CD4-positive, alpha-beta T cell (primary cell): ENCODE results near the gene TSPAN18. TPM values are rescaled to one million over a fixed set of nuclear protein-coding genes. Genes with fewer than 3 reads are reported as not detected.

Source experiments
- ATAC-seq: fragments of 200-7000 bp; cut with Tn5 transposase; one replicate; pipeline ENCODE4 v1.10.0; 2022; ENCODE audit warnings: mild to moderate bottlenecking; ENCODE audit not compliant: poor library complexity
- CTCF ChIA-PET: fragments of 350-600 bp; sonication (Branson Sonifier 250); formaldehyde crosslinking; loops from one replicate; lab custom pipeline; 2021; ENCODE audit warnings: antibody characterized with exemption, inconsistent platforms; lab: Charles Lee
- POLR2A ChIA-PET: fragments of 350-600 bp; sonication (Branson Sonifier 250); formaldehyde crosslinking; loops from one replicate; lab custom pipeline; 2021; ENCODE audit warnings: antibody characterized with exemption, inconsistent platforms; lab: Charles Lee
- DNase-seq, 14 experiments: peaks; one replicate each; pipeline ENCODE4 v3.0.0-alpha.2; 2013 to 2020; ENCODE audit warnings: mixed read lengths in 2 of 14
- H3K27ac ChIP-seq, 2 donors: one replicate each; pipeline versions ENCODE4 v1.5.1 to v1.7.0; 2013; ENCODE audit warnings: low read length in 2 of 2, low read depth in 1 of 2, mild to moderate bottlenecking in 1 of 2
- H3K27me3 ChIP-seq, 2 experiments: 1 replicate in 1 of 2; 2 replicates in 1 of 2; pipeline versions ENCODE4 v1.6.1 to v1.7.0; 2013; ENCODE audit warnings: low read length in 2 of 2, control low read depth in 1 of 2, mild to moderate bottlenecking in 1 of 2, moderate library complexity in 1 of 2; ENCODE audit not compliant: insufficient read depth in 2 of 2, control insufficient read depth in 1 of 2
- H3K36me3 ChIP-seq: one replicate; pipeline ENCODE4 v1.6.1; 2013; ENCODE audit warnings: low read length, control low read depth; ENCODE audit not compliant: insufficient read depth
- H3K4me1 ChIP-seq: one replicate; pipeline ENCODE4 v1.6.1; 2013; ENCODE audit warnings: low read length, control low read depth; ENCODE audit not compliant: insufficient read depth
- H3K4me3 ChIP-seq: one replicate; pipeline ENCODE4 v1.5.1; 2013; ENCODE audit warnings: mild to moderate bottlenecking, low read length, moderate library complexity
- H3K9me3 ChIP-seq, 2 experiments: 1 replicate in 1 of 2; 2 replicates in 1 of 2; pipeline versions ENCODE4 v1.6.1 to v1.7.0; 2013; ENCODE audit warnings: low read length in 2 of 2, mild to moderate bottlenecking in 2 of 2, control low read depth in 1 of 2, moderate library complexity in 1 of 2; ENCODE audit not compliant: control insufficient read depth in 1 of 2, insufficient read depth in 1 of 2
- H3K27ac Mint-ChIP-seq: one replicate; pipeline ENCODE4 v1.8.0; 2020; ENCODE audit warnings: mixed read lengths
- H3K27me3 Mint-ChIP-seq: one replicate; pipeline ENCODE4 v1.8.0; 2021; ENCODE audit warnings: mixed read lengths
- H3K36me3 Mint-ChIP-seq: one replicate; pipeline ENCODE4 v1.8.0; 2021; ENCODE audit warnings: low read depth, mixed read lengths
- H3K4me1 Mint-ChIP-seq: one replicate; pipeline ENCODE4 v1.8.0; 2021; ENCODE audit warnings: low read depth, mixed read lengths
- H3K4me3 Mint-ChIP-seq: one replicate; pipeline ENCODE4 v1.8.0; 2020; ENCODE audit warnings: mild to moderate bottlenecking, mixed read lengths
- H3K9me3 Mint-ChIP-seq: one replicate; pipeline ENCODE4 v1.8.0; 2020; ENCODE audit warnings: mixed read lengths
- CTCF ChIP-seq: fragments of 200-600 bp; IDR thresholded peaks from one replicate; pipeline ENCODE4 v1.8.0; 2022; ENCODE audit warnings: antibody characterized with exemption, mild to moderate bottlenecking
- intact Hi-C, 2 experiments: fragments of 100-400 bp; cut with DNase I in 1 of 2; cut with micrococcal nuclease in 1 of 2; formaldehyde crosslinking; loops; one replicate each; pipeline versions ENCODE4 v1.15.1 to v1.9.0; 2023 to 2025; cut with DNase I, micrococcal nuclease
- total RNA-seq, 174 experiments: library from RNA in 2 of 174; stranded (reverse) in 2 of 174; gene quantifications; one replicate each; pipeline ENCODE4 v1.2.3 and lab custom pipeline; 2021 to 2026

TSPAN18 gene
- total RNA-seq, 2 experiments from 2014 or later, result 23.0 to 25.3 TPM

GRCh38 chr11:44709281-44709562, 17.5 kb upstream of the TSPAN18 start:
- ChIA-PET POLR2A (no interaction called here), CTCF (no interaction called here)
- Histone ChIP-seq H3K4me3 (no peak overlapping the region), H3K27me3 (peaks cover 0 to 2% of the 10 kb centered on the region in 2 experiments), H3K9me3 (peaks cover 0 to 16% of the 10 kb centered on the region in 2 experiments), H3K27ac (no peak overlapping the region), H3K36me3 (no peaks in the 10 kb centered on the region), H3K4me1 (peaks cover 26% of the 10 kb centered on the region)
- DNase-seq (no peak), ATAC-seq (no peak)
- H3K27me3 Mint-ChIP-seq, result peaks cover 5% of the 10 kb centered on the region
- no peaks in the 10 kb centered on the region for H3K36me3 Mint-ChIP-seq
- no peak for TF ChIP-seq CTCF
- peaks cover 3% of the 10 kb centered on the region for H3K9me3 Mint-ChIP-seq
- H3K27ac Mint-ChIP-seq, result no peak overlapping the region
- intact Hi-C loops, result no loop called here
- H3K4me3 Mint-ChIP-seq, result no peak overlapping the region
- H3K4me1 Mint-ChIP-seq, result peaks cover 27% of the 10 kb centered on the region

GRCh38 chr11:44709966-44710365, 16.8 kb upstream of the TSPAN18 start:
- no peak for DNase-seq
- no peak for ATAC-seq
- Histone ChIP-seq H3K36me3 (no peaks in the 10 kb centered on the region), H3K4me1 (peaks cover 26% of the 10 kb centered on the region), H3K27me3 (peaks cover 0 to 2% of the 10 kb centered on the region in 2 experiments), H3K4me3 (no peak overlapping the region), H3K27ac (no peak overlapping the region), H3K9me3 (peaks cover 0 to 16% of the 10 kb centered on the region in 2 experiments)
- peaks cover 3% of the 10 kb centered on the region for H3K9me3 Mint-ChIP-seq
- POLR2A ChIA-PET, result no interaction called here
- no peaks in the 10 kb centered on the region for H3K36me3 Mint-ChIP-seq
- H3K4me1 Mint-ChIP-seq, result peaks cover 27% of the 10 kb centered on the region
- H3K4me3 Mint-ChIP-seq, result no peak overlapping the region
- CTCF ChIA-PET, result no interaction called here
- H3K27ac Mint-ChIP-seq, result no peak overlapping the region
- intact Hi-C loops, result no loop called here
- TF ChIP-seq CTCF, result no peak
- peaks cover 5% of the 10 kb centered on the region for H3K27me3 Mint-ChIP-seq

GRCh38 chr11:44711113-44711786, 15.5 kb upstream of the TSPAN18 start:
- Mint-ChIP-seq H3K9me3 (peaks cover 3% of the 10 kb centered on the region), H3K27me3 (peaks cover 5% of the 10 kb centered on the region), H3K4me1 (peaks cover 27% of the 10 kb centered on the region), H3K36me3 (no peaks in the 10 kb centered on the region), H3K4me3 (no peak overlapping the region), H3K27ac (no peak overlapping the region)
- Histone ChIP-seq H3K9me3 (peaks cover 0 to 16% of the 10 kb centered on the region in 2 experiments), H3K4me3 (no peak overlapping the region), H3K27me3 (peaks cover 0 to 2% of the 10 kb centered on the region in 2 experiments), H3K4me1 (peaks cover 26% of the 10 kb centered on the region), H3K36me3 (no peaks in the 10 kb centered on the region), H3K27ac (no peak overlapping the region)
- ChIA-PET POLR2A (no interaction called here), CTCF (no interaction called here)
- intact Hi-C loops, result no loop called here
- no peak for TF ChIP-seq CTCF
- DNase-seq, result no peak
- no peak for ATAC-seq
